Keratinocyte (primary cell): ENCODE measurements around the gene RAF1.

Experiments
- EZH2 ChIP-seq: IDR thresholded peaks from one replicate; pipeline ENCODE4 v1.6.1; 2012; ENCODE audit warnings: inconsistent platforms, mild to moderate bottlenecking, low read length, moderate library complexity
- TF ChIP-seq, protein P1 (sequence below), 3 experiments: IDR thresholded peaks in 1 of 3; conservative IDR thresholded peaks in 1 of 3; optimal IDR thresholded peaks in 1 of 3; 2 replicates in 2 of 3; 3 replicates in 1 of 3; pipeline versions ENCODE3 to v1.5.1; 2011; ENCODE audit warnings: low read length in 3 of 3, mild to moderate bottlenecking in 3 of 3, moderate library complexity in 2 of 3, control low read depth in 1 of 3, inconsistent platforms in 1 of 3; ENCODE audit not compliant: insufficient read depth in 2 of 3; ENCODE audit errors: extremely low read depth in 1 of 3

- TF ChIP-seq, protein P1, sequence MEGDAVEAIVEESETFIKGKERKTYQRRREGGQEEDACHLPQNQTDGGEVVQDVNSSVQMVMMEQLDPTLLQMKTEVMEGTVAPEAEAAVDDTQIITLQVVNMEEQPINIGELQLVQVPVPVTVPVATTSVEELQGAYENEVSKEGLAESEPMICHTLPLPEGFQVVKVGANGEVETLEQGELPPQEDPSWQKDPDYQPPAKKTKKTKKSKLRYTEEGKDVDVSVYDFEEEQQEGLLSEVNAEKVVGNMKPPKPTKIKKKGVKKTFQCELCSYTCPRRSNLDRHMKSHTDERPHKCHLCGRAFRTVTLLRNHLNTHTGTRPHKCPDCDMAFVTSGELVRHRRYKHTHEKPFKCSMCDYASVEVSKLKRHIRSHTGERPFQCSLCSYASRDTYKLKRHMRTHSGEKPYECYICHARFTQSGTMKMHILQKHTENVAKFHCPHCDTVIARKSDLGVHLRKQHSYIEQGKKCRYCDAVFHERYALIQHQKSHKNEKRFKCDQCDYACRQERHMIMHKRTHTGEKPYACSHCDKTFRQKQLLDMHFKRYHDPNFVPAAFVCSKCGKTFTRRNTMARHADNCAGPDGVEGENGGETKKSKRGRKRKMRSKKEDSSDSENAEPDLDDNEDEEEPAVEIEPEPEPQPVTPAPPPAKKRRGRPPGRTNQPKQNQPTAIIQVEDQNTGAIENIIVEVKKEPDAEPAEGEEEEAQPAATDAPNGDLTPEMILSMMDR (optimal IDR thresholded peaks at IDR 0.05 in 1 of 3, IDR thresholded peaks at IDR 0.05 in 1 of 3, conservative IDR thresholded peaks at IDR 0.05 in 1 of 3; ENCODE audit: extremely low read depth in 1 of 3, insufficient read depth in 2 of 3, low read length in 3 of 3), result no peak
- no peak for TF ChIP-seq EZH2
These were observed at the start of gene RAF1 for GRCh38 chr3:12663936-12664908.
